Mesenchymal stem cell (in vitro differentiated cells and primary cell): Measurements from ENCODE around the gene CCDC122.

Experiments
- DNase-seq: peaks from one replicate; pipeline ENCODE4 v3.0.0-alpha.2; 2013
- H2AFZ ChIP-seq: one replicate; pipeline ENCODE4 v1.6.1; 2013; ENCODE audit warnings: low read depth, mild to moderate bottlenecking, control low read depth, inconsistent platforms, low read length, moderate library complexity
- H2AK5ac ChIP-seq: 2 replicates; pipeline ENCODE4 v1.6.1; 2013; ENCODE audit warnings: low read length, moderate library complexity, mild to moderate bottlenecking, inconsistent platforms; ENCODE audit not compliant: severe bottlenecking
- H2BK120ac ChIP-seq: one replicate; pipeline ENCODE4 v1.6.1; 2013; ENCODE audit warnings: low read depth, mild to moderate bottlenecking, inconsistent platforms, low read length, moderate library complexity
- H2BK12ac ChIP-seq, 2 experiments: one replicate each; pipeline ENCODE4 v1.6.1; 2013; ENCODE audit warnings: inconsistent platforms in 2 of 2, low read length in 2 of 2, mild to moderate bottlenecking in 2 of 2, moderate library complexity in 2 of 2, control low read depth in 1 of 2
- H2BK15ac ChIP-seq: one replicate; pipeline ENCODE4 v1.6.1; 2013; ENCODE audit warnings: mild to moderate bottlenecking, low read depth, inconsistent platforms; ENCODE audit not compliant: poor library complexity, severe bottlenecking
- H2BK5ac ChIP-seq: 2 replicates; pipeline ENCODE4 v1.6.1; 2013; ENCODE audit warnings: low read depth, mild to moderate bottlenecking, low read length, control low read depth, inconsistent platforms; ENCODE audit not compliant: poor library complexity, severe bottlenecking
- H3K14ac ChIP-seq, 2 experiments: one replicate each; pipeline ENCODE4 v1.6.1; 2013; ENCODE audit warnings: inconsistent platforms in 2 of 2, low read length in 2 of 2, control low read depth in 1 of 2, mild to moderate bottlenecking in 1 of 2, moderate library complexity in 1 of 2
- H3K18ac ChIP-seq, 2 experiments: one replicate each; pipeline ENCODE4 v1.6.1; 2013; ENCODE audit warnings: inconsistent platforms in 2 of 2, low read length in 2 of 2, control low read depth in 1 of 2, low read depth in 1 of 2, mild to moderate bottlenecking in 1 of 2
- H3K23ac ChIP-seq, 2 experiments: one replicate each; pipeline ENCODE4 v1.6.1; 2013; ENCODE audit warnings: inconsistent platforms in 2 of 2, low read length in 2 of 2, mild to moderate bottlenecking in 2 of 2, moderate library complexity in 2 of 2, control low read depth in 1 of 2
- H3K27ac ChIP-seq: 2 replicates; pipeline ENCODE4 v1.5.1; 2013; ENCODE audit warnings: mild to moderate bottlenecking, moderate library complexity, low read length, control low read depth, inconsistent platforms; ENCODE audit not compliant: poor library complexity, severe bottlenecking
- H3K27me3 ChIP-seq, 2 experiments: 2 replicates each; pipeline versions ENCODE4 v1.6.1 to v1.7.0; 2013; ENCODE audit warnings: low read length in 2 of 2, mild to moderate bottlenecking in 2 of 2, moderate library complexity in 2 of 2, control low read depth in 1 of 2, inconsistent platforms in 1 of 2; ENCODE audit not compliant: control insufficient read depth in 1 of 2, insufficient read depth in 1 of 2
- H3K36me3 ChIP-seq, 2 experiments: 2 replicates each; pipeline versions ENCODE4 v1.6.1 to v1.7.0; 2013; ENCODE audit warnings: low read length in 2 of 2, control low read depth in 1 of 2, inconsistent platforms in 1 of 2, low read depth in 1 of 2, mild to moderate bottlenecking in 1 of 2; ENCODE audit not compliant: insufficient read depth in 2 of 2, control insufficient read depth in 1 of 2
- H3K4ac ChIP-seq, 2 experiments: one replicate each; pipeline ENCODE4 v1.6.1; 2013; ENCODE audit warnings: inconsistent platforms in 2 of 2, low read length in 2 of 2, mild to moderate bottlenecking in 2 of 2, moderate library complexity in 2 of 2, control low read depth in 1 of 2, low read depth in 1 of 2
- H3K4me1 ChIP-seq: 2 replicates; pipeline ENCODE4 v1.6.1; 2013; ENCODE audit warnings: low read depth, low read length, control low read depth; ENCODE audit not compliant: control insufficient read depth, insufficient read depth
- H3K4me2 ChIP-seq: 2 replicates; pipeline ENCODE4 v1.6.1; 2013; ENCODE audit warnings: low read length, mild to moderate bottlenecking, inconsistent platforms; ENCODE audit not compliant: poor library complexity, severe bottlenecking
- H3K4me3 ChIP-seq, 2 experiments: 2 replicates each; pipeline versions ENCODE4 v1.5.1 to v1.7.0; 2013; ENCODE audit warnings: low read length in 2 of 2, mild to moderate bottlenecking in 2 of 2, control low read depth in 1 of 2, low read depth in 1 of 2; ENCODE audit not compliant: insufficient read depth in 1 of 2
- H3K79me1 ChIP-seq: replicated peaks from 2 replicates; pipeline ENCODE4 v1.6.1; 2013; ENCODE audit warnings: mild to moderate bottlenecking, control low read depth, low read length, inconsistent platforms; ENCODE audit not compliant: poor library complexity, severe bottlenecking
- H3K9ac ChIP-seq: 2 replicates; pipeline ENCODE4 v1.7.0; 2013; ENCODE audit warnings: mild to moderate bottlenecking, low read length, moderate library complexity
- H3K9me3 ChIP-seq: 2 replicates; pipeline ENCODE4 v1.7.0; 2013; ENCODE audit warnings: mild to moderate bottlenecking, low read length; ENCODE audit not compliant: control insufficient read depth
- H4K8ac ChIP-seq: one replicate; pipeline ENCODE4 v1.6.1; 2013; ENCODE audit warnings: inconsistent platforms, mild to moderate bottlenecking, low read length, moderate library complexity
- H4K91ac ChIP-seq: one replicate; pipeline ENCODE4 v1.6.1; 2013; ENCODE audit warnings: mild to moderate bottlenecking, low read length, inconsistent platforms
- whole genome bisulfite sequencing: methylation state at CpG from one replicate; pipeline ENCODE4 v1.1.7; 2013; ENCODE audit warnings: mixed read lengths; 5-methylcytosine and 5-hydroxymethylcytosine counted together

CCDC122 gene

GRCh38 chr13:43895940-43896339 lies 16.4 kb upstream of the CCDC122 start:
- Histone ChIP-seq H3K9me3 (no peaks in the 10 kb centered on the region), H2AFZ (no peak overlapping the region), H2BK120ac (no peak overlapping the region), H3K36me3 (peaks cover 0 to 52% of the 10 kb centered on the region in 2 experiments), H2BK5ac (no peak overlapping the region), H3K79me1 (no peaks in the 10 kb centered on the region), H3K27ac (no peak overlapping the region), H4K91ac (no peak overlapping the region), H2AK5ac (no peak overlapping the region), H3K4me2 (no peak overlapping the region), H3K23ac (no peak overlapping the region), H3K4ac (no peak overlapping the region), H3K4me1 (no peaks in the 10 kb centered on the region), H3K14ac (no peak overlapping the region), H3K4me3 (no peak overlapping the region), H2BK12ac (no peak overlapping the region), H3K18ac (no peak overlapping the region), H3K27me3 (no peaks in the 10 kb centered on the region), H2BK15ac (no peak overlapping the region), H3K9ac (no peak overlapping the region), H4K8ac (no peak overlapping the region)
- WGBS, result no CpG with 5 or more reads among the region's 2 CpGs
- DNase-seq, result no peak

- Histone ChIP-seq H3K23ac (no peak overlapping the region), H3K27me3 (no peaks in the 10 kb centered on the region), H3K4me3 (no peak overlapping the region), H3K79me1 (no peaks in the 10 kb centered on the region), H3K9ac (no peak overlapping the region), H2BK120ac (no peak overlapping the region), H3K27ac (no peak overlapping the region), H2BK12ac (no peak overlapping the region), H3K18ac (no peak overlapping the region), H4K8ac (no peak overlapping the region), H2BK15ac (no peak overlapping the region), H3K4me1 (no peaks in the 10 kb centered on the region), H3K36me3 (peaks cover 0 to 67% of the 10 kb centered on the region in 2 experiments), H2BK5ac (no peak overlapping the region), H4K91ac (no peak overlapping the region), H3K4ac (no peak overlapping the region), H3K14ac (no peak overlapping the region), H2AK5ac (no peak overlapping the region), H3K9me3 (no peaks in the 10 kb centered on the region), H3K4me2 (no peak overlapping the region), H2AFZ (no peak overlapping the region)
- DNase-seq, result no peak
Measured at GRCh38 chr13:43894438-43894837, 14.9 kb upstream of the CCDC122 start.

- no peak overlapping the region for H3K4me2 ChIP-seq
- H3K23ac ChIP-seq, result no peak overlapping the region
- no peaks in the 10 kb centered on the region for H3K9me3 ChIP-seq
- H3K9ac ChIP-seq, result no peak overlapping the region
- no peak overlapping the region for H3K27ac ChIP-seq
- no peak overlapping the region for H2AK5ac ChIP-seq
- no peak overlapping the region for H2BK5ac ChIP-seq
- H3K4me1 ChIP-seq, result peaks cover 8% of the 10 kb centered on the region
- H3K14ac ChIP-seq, result no peak overlapping the region
- no CpG with 5 or more reads among the region's 1 CpG for WGBS
- H3K4me3 ChIP-seq, result peak overlapping the region in 1 of 2 experiments; percentile 51
- no peak overlapping the region for H3K4ac ChIP-seq
- no peak for DNase-seq
- no peak overlapping the region for H2BK12ac ChIP-seq
- no peak overlapping the region for H2BK120ac ChIP-seq
- H3K18ac ChIP-seq, result no peak overlapping the region
- H3K36me3 ChIP-seq, result peaks cover 0 to 63% of the 10 kb centered on the region in 2 experiments
- H2BK15ac ChIP-seq, result no peak overlapping the region
- peaks cover 4% of the 10 kb centered on the region for H3K79me1 ChIP-seq
- H2AFZ ChIP-seq, result no peak overlapping the region
- no peak overlapping the region for H4K8ac ChIP-seq
- no peaks in the 10 kb centered on the region for H3K27me3 ChIP-seq
- H4K91ac ChIP-seq, result no peak overlapping the region
Measured at GRCh38 chr13:43884222-43884621, 4.7 kb upstream of the CCDC122 start.

GRCh38 chr13:43883631-43884030 lies 4.1 kb upstream of the CCDC122 start:
- H3K27ac ChIP-seq, result no peak overlapping the region
- H3K4me2 ChIP-seq, result no peak overlapping the region
- no peak overlapping the region for H3K4me3 ChIP-seq
- H3K9ac ChIP-seq, result no peak overlapping the region
- H3K36me3 ChIP-seq, result peaks cover 0 to 57% of the 10 kb centered on the region in 2 experiments
- no peak overlapping the region for H3K14ac ChIP-seq
- peaks cover 4% of the 10 kb centered on the region for H3K79me1 ChIP-seq
- H3K9me3 ChIP-seq, result no peaks in the 10 kb centered on the region
- no peak overlapping the region for H4K91ac ChIP-seq
- H3K27me3 ChIP-seq, result no peaks in the 10 kb centered on the region
- no peak overlapping the region for H3K18ac ChIP-seq
- H3K23ac ChIP-seq, result no peak overlapping the region
- H4K8ac ChIP-seq, result no peak overlapping the region
- H3K4me1 ChIP-seq, result peaks cover 8% of the 10 kb centered on the region
- H2AFZ ChIP-seq, result no peak overlapping the region
- H2AK5ac ChIP-seq, result no peak overlapping the region
- no peak overlapping the region for H2BK5ac ChIP-seq
- no peak for DNase-seq
- no peak overlapping the region for H2BK15ac ChIP-seq
- H3K4ac ChIP-seq, result no peak overlapping the region
- no peak overlapping the region for H2BK12ac ChIP-seq
- 80% methylated on average over 1 of the region's 3 CpGs for WGBS
- H2BK120ac ChIP-seq, result no peak overlapping the region
